Activated CD8-positive, alpha-beta memory T cell treated with anti-CD3 and anti-CD28 coated beads for 4 hours (primary cell): Measurements from ENCODE around the gene THBS3.
A peak's percentile ranks its signal among the peaks of the same experiment; 100 is the strongest.
"Not testable (repeated sequence)": the region's sequence is repeated elsewhere in the genome, so short reads cannot be mapped to it uniquely, and the experiment has no call there.

ENCODE experiments used
- DNase-seq, 2 donors: peaks; one replicate each; pipeline ENCODE4 v3.0.0-alpha.2; 2020; ENCODE audit warnings: low read depth in 2 of 2

Gene THBS3

GRCh38 chr1:155207806-155208540, at the start of gene THBS3:
Gene THBS3, minus strand, starts transcription at chr1:155207897. Its CDS starts 21 bp downstream, at chr1:155207876.
- no peak for DNase-seq

DNA sequence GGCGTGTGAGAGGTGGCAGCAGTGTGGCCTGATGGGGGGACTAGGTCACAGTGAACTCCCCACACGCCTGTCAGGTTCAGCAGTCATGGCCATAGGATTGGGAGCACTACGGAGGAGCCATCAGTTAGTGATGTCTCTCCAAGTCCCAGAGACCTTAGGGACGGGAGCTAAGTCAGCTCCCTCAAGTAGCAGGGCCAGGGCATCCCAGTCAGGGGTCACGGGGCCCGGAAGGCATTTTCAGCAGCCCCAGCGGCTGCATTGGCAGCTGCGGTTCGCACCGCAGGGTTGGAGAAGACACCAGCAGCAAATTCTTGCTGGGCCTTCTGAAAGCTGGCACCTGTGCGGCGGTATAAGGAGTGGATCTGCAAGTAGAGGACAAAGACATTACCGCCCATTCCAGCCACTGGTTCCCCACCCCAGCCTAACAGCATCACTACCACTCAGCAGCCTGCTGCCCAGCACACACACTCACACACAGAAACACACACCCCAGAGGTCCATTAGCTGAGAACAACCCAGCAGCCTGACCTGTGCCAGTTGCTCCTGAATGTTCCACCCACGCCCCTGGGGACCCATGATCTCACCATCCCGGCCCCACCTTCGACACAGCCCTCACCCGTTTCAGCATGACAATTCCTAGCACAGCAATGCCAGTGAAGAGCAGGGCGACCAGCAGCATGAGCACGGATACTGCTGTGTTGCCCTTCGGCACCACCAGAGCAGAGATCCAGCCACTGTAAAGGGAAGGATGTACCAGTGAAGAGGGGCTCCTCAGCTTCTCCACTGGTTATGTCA, 48.6 kb upstream of the THBS3 start:
- no peak for DNase-seq

GRCh38 chr1:155255243-155256007, 47.7 kb upstream of the THBS3 start, which contains the start of gene ENTREP3:
Gene ENTREP3, minus strand, starts transcription at chr1:155255483. Its CDS starts 606 bp downstream, at chr1:155254877.
- DNase-seq = peak in 1 of 2 donors; percentile 54

- no peak for DNase-seq
Observed at GRCh38 chr1:155254714-155255242, 47.1 kb upstream of the THBS3 start.

DNA sequence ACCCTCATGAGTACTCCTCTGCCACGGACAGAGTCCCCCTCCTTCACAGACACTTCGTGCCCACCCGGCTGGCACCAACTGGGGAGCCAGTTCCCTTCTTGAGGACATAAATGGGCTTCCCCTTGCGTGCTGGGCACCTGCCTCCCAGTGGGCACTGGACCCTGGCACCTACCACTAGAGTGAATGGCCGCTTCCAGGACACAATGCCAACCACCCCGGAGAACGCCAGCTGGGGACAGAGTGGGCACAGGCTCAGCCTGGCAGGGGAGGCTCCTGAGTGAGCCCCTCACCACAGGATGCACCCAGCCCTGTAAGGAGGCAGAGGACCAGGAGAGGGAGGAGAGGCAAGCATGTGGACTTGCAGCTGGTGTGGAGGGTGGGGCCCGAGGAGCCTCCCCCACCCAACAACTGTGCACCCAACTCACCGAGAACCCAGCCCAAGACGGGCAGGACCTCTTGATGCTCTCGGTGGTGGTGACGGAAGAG, 46.6 kb upstream of the THBS3 start:
- no peak for DNase-seq

- DNase-seq = no peak
Observed at GRCh38 chr1:155253797-155254196, 46.1 kb upstream of the THBS3 start.

- DNase-seq = no peak
Observed at GRCh38 chr1:155253208-155253607, 45.5 kb upstream of the THBS3 start.

- no peak for DNase-seq
Observed at GRCh38 chr1:155251566-155251965, 43.9 kb upstream of the THBS3 start.

GRCh38 chr1:155250633-155251449, 43.1 kb upstream of the THBS3 start:
- peak; percentile 87 to 89 for DNase-seq

- no peak for DNase-seq
Observed at GRCh38 chr1:155250246-155250632, 42.5 kb upstream of the THBS3 start.

GRCh38 chr1:155247667-155248553, 40.2 kb upstream of the THBS3 start:
- DNase-seq = no peak

GRCh38 chr1:155246796-155247195, 39.1 kb upstream of the THBS3 start:
- DNase-seq = not testable (repeated sequence)

DNA sequence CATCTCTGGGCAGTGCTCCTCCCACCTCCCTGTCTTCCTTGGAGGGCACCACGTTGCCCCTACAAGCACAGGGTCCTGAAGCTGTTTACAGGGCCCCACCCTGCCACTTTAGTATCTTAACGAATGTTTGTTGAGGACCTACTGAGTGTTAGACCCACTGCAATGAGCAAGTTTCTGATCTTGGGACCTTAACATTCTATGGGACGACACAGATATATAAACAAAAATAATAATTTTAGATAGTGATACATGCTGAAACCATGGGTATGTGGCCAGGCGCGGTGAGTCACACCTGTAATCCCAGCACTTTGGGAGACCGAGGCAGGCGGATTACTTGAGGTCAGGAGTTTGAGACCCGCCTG, 37.4 kb upstream of the THBS3 start:
- no peak for DNase-seq

- peak; percentile 84 to 89 for DNase-seq
Observed at GRCh38 chr1:155244368-155245162, 36.9 kb upstream of the THBS3 start.

DNA sequence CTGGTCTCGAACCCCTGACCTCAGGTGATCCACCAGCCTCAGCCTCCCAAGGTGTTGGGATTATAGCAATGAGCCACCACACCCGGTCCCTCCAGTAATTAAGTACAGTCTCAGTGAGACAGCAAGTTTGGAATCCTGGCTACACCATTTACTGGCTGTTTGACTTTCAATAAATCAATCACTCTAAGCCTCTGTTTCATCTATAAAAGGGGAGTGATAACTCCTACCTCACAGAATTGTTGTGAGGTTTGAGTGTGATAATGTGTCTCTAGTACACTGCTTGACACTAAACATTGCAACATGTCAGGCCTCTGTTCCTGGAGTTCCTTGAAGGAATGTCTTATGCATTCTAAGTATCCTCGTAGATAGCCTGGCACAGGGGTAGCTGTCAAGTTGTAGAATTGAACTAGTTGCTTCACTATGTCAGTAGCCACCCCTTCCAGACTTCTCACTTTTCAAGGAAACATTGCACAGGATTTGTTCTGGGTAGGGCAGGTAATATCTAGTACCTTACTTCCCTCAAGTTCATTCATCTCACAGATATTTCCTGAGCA, 35.2 kb upstream of the THBS3 start:
- no peak for DNase-seq

- DNase-seq = no peak
Observed at GRCh38 chr1:155241841-155242264, 34.2 kb upstream of the THBS3 start.

- DNase-seq = peak in 1 of 2 donors; percentile 42
Observed at GRCh38 chr1:155241069-155241679, 33.5 kb upstream of the THBS3 start.

- no peak for DNase-seq
Observed at GRCh38 chr1:155236451-155236850, 28.8 kb upstream of the THBS3 start.
